HTERT RPE-1 (cell line): ENCODE results near the gene LCA5.
"Not testable (repeated sequence)": the region's sequence is repeated elsewhere in the genome, so short reads cannot be mapped to it uniquely, and the experiment has no call there.

Experiments
- in situ Hi-C: fragments of 300-500 bp; cut with MboI; formaldehyde crosslinking; loops from 4 replicates; pipeline ENCODE4 v1.14.3; 2020; ENCODE audit warnings: low sequenced_read_pairs

Gene LCA5

DNA sequence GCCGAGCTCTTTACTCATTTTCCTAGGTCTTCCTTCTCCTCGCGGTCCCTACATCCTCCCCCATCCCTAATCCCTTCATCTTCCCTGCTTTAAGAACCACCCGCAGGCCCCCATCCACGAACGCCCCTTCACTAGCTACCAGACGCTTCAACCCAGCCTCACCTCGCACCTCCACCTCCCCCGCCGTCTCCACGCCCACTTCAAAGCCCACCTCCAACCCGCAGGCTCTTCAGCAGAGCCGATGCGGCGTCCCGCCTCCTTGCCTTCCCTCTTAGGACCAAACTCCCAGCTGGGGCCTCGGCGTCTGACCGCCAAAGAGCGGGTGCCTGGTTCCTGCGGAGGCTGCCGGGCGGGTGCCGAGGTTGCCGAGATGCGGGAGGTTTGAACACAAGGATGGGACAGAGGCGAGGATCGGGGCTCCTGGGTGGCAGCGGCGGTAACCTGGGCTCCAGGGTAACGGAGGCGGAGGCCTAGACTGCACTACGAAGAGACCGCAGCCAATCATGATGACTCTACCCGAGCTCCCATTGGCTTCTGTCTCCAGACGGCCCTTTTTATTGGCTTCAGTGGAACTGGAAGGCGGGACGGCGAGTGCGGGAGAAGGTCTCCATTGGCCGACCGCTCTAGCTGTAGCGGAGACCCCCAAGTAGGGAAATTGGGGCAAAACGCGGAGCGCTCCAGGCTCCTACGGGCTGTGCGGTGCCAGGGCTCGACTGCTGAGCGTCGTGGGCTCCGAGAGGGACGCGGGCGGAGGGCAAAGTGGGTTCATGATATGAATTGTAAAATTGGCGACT is at the start of gene LCA5:
TSS of gene LCA5 (minus strand) at position 477 of the 794 bp plus-strand sequence. CDS start 18,536 bp downstream, outside the sequence.
- in situ Hi-C loops = no loop called here

DNA sequence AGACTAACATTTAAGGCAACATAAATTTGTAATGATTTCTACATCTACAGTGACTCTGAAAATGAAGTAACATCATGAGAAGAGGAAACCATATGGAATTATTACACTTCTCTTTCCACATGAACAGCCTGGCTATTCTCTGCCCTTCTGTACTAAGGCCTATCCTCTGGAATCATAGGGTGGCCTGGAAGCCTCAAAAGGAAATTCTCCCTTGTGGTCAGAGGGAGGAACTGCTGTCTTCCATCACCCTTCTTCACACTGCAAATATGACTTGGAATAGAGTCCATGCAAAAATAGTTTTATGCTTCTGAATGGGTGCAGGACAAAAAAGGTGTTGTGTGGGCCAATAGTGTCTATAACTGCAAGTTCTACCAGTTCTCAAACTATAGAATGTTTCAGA is 49.3 kb upstream of the LCA5 start:
- in situ Hi-C loops = no loop called here

DNA sequence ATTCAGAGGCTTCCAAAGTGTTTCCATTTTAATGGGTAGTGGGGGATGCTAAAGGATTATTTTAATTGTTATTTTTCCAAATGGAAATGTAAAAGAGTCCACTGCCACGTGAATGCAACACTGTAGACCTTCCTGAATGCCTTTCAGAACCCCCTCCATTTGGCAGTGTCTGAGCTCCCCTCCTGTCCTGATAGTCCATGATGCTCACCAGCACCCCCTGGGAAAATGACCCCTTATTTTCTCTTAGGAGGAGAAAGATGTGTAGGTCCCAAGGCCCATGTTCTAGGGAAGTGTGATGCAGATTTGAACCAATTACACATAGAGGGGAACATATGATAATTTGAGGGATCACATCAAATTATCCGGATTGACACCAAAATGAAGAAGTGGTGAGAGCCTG is 47.1 kb upstream of the LCA5 start:
- in situ Hi-C loops = no loop called here

DNA sequence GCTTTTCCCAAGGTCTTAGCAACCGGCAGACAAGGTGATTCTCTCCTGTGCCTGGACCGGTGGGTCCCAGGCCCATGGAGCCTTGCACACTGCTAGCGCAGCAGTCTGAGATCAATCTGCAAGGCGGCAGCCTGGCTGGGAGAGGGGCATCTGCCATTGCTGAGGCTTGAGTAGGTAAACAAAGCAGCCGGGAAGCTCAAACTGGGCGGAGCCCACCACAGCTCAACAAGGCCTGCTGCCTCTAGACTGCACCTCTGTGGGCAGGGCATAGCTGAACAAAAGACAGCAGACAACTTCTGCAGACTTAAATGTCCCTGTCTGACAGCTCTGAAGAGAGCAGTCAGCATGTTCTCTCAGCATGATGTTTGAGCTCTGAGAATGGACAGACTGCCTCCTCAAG is 40.7 kb upstream of the LCA5 start:
- in situ Hi-C loops = not testable (repeated sequence)

DNA sequence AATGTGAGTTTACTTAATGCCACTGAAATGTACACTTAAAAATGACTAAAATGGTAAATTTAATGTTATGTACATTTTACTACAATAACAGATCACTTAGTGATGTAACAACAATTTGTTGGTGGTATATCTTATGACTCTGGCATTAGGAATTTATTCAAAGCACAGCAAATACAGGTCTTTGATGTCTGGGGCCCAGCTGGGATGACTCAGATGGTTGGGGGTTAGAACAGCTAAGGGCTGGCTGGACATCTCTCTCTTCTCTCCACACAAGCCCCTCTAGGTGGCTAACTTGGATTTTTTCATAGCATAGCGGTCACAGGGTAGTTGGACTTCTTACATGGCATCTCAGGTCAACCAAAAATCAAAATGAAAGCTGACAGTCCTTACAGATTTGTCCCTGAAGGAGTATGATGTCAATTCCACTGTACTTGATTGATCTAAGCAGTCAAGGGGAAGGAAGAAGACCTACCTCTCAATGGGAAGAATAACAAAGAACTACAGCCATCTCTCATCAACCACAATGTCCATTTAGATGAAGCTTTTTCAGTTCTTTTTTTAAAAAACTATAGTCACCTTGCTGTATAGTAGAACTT is 37.5 kb upstream of the LCA5 start:
- in situ Hi-C loops = no loop called here

DNA sequence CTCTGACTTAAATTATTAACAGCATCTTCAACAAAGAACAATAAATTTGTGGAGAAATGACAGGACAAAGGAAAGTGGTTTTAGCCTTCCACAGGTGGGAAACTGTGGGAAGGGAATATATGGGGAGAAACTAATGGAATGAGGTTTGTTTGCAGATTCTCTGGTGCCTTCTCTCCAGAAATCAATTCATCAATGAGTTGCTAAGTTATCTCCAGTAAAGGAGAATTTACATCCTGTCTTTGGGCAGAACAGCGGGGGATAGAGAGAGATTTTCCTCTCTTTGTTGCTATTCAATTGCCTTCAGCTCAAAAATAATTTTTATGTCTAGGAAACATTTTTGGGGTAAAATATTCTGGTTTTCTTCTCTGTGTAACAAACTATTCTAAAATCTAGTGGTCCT is 36.9 kb upstream of the LCA5 start:
- in situ Hi-C loops = no loop called here

DNA sequence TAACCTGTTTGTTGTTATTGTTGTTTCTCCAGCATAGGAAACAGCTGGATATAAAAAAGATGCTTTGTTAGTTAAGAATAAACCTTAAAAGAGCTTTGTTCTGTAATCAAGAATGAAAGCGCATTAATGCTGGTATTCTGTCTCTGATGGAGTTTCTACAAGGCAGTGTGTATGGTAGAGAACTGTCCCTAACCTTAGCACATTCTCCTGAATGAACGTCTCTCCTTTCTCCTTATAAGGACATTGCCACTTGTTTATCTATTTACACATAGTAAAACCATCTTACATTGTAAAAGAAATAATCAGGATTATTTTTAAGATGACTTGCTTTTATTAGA is 33.8 kb upstream of the LCA5 start:
- in situ Hi-C loops = no loop called here

DNA sequence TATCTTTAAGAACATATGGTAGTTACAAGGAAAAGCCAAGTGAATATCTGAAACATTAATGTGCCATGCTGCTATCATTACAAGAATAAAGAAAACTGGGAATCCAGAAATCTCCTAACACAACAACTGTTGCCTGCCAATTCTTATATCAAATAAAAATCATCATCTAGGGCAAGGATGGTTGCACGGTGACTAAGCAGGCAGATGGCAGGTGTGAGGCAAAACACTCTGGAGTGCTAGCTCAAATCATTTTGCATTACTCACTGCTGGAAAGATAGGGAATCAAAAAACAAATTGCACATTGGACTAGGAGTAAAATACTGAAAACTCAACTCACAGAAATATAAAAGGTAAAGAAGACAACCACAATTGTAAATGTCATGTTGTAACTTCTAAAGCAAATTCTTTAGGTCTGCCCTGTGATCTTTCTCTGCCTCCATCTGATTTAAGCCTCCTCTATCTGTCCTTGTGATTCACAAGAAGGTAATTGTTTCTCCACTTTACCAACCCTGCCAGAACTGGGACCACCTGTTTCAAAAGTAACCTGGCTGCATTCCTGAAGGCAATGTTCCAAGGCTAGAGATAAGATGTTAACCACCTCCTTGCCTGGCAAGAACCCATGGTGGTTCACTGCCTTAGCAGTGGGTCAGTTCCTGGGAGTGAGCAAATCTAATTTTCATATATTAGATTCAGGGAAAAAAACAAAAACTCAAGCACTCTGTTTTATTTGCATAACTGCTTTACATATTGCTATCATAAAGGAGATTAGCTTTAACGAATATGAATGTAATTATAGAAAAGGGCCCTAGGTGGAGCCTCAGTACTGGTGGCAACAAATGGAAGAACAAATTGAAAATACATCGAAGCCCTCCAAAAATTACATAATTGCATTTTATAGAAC is 33.1 kb upstream of the LCA5 start:
- in situ Hi-C loops = no loop called here

DNA sequence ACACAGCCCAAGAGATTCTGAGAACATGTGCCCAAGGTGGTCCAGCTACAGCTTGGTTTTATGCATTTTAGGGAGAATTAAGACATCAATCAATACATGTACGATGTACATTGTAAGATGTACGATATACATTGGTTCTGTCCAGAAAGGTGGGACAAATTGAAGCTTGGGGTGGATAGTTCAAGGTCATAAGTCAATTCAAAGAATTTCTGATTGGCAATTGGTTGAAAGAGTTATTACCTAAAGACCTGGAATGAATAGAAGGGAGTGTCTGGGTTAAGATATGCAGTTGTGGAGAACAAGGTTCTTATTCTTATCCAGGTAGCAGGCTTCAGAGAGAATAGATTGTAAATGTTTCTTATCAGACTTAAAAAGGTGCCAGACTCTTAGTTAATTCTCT is 31.8 kb upstream of the LCA5 start:
- in situ Hi-C loops = no loop called here

DNA sequence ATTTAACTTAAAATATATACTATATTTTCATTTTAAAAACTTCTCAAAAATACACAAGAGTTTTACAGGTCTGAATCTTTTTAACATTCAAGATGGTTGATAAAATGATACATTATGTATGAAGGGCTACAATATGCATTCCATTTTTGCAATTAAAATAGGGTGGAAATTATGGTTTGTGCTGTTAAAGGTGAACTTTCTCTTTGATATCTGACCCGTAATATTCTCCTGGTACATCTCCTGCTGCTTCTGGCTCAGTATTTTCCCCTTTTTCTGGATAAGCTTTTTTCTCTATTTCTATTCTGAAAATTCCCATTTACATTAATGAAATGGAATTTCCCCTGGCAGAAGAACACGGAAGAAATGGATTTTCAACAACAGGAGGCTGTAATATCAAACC is 27.4 kb upstream of the LCA5 start:
- in situ Hi-C loops = no loop called here

DNA sequence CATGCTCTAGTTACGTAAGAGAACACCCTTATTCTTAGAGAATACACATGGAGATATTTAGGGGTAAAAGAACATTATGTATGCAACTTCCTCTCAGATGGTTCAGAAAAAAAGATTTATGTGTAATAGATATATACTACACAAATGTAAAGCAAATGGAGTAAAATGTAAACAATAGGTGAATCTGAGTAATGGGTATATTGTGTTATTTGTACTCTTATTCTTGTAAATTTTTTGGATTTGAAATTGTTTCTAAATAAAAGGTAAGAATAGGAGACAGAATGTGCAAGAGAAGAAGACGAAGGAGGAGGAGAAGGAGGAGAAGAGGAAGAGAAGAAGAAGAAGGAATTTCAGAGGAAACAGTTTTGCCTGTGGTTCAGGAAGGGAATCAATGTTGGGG is 22.5 kb upstream of the LCA5 start:
- in situ Hi-C loops = no loop called here

DNA sequence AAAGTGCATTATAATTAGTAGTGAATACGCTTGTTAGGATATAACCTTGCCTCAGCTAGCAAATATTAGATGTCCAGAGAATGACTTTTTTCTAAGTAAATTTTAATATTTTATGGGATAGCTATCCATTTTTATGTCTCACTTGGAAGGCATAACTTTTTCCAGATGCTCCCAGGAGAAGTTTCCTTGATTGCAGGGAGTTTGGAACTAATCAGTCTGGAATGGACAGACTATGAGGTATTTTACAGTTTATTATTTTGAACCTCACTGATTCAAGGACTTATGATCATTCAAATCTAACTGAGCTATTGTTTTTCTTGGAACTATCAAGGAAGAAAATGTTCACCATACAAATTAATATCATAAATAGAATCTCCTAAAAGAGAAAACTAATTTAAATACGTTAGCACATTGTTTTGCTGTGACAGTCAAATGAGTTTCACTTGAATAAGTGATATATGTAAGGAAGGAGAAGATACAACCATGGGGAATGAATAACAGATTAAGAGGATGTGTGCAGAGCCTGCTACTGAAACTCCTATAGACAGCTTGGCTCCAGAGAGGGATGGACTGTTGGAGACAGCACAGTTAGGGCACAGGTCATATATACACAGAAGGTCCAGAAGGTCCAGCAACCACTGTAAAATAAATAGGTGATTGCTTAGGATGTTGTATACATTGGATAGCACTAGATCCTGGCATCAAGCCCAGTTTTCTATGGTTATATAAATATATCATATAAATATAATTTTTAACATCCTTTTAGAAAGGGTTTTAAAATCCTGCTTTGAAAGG is 20.6 kb upstream of the LCA5 start:
- in situ Hi-C loops = no loop called here

DNA sequence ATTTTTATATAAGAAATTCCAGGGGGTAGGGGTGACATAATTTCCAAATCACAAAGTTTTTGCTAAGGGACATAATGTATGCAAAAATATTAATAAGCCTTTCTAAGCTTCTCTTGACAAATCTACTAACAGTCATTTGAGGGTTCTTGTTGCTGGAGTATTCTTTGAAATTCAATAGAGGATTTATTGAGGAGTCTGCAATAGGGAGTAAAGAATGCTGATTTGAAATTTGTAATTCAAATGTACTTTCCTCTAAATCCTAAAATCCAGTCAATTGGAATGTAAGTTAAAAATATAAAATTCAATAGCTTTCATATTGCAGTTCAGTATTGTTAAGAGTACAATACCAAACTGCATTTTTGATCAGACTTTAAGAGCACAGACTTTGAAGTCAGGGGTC is 17.1 kb upstream of the LCA5 start:
- in situ Hi-C loops = no loop called here

DNA sequence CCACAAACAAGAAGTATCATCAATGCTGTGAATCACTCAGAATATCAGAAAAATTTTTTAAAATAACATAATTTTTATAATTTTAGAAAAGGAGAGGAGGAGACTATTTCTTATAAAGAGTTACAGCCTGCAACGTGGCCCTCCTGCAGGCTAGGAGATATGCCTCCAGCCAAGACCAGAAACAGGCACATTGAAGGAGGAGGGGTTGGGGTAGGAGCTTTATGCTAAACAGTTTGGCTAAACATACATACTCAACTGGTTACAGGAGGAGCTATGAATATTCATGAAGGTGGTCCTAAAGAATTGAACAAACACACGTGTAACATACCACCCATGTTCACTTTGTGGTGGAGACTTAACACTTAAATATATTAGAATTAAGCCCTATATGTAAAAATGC is 14.2 kb upstream of the LCA5 start:
- in situ Hi-C loops = no loop called here

DNA sequence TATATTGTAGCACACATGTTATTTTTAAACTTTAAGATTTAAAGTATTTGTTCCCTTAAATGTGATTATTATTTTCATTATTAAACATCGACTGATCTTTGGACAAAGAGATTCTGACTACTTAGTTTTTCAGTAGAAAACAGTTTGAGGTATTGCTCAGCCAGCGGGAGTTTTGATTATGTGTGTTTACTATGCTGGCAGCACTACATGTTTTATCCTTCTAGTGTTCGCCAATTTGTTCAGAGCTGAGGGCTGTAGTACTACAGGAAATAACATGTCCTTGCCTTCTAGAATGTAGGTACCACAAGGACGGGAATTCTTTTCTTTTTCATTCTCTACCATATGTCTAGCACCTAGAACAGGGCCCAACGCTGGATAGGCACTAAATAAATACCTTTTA is 11.1 kb upstream of the LCA5 start:
- in situ Hi-C loops = no loop called here

DNA sequence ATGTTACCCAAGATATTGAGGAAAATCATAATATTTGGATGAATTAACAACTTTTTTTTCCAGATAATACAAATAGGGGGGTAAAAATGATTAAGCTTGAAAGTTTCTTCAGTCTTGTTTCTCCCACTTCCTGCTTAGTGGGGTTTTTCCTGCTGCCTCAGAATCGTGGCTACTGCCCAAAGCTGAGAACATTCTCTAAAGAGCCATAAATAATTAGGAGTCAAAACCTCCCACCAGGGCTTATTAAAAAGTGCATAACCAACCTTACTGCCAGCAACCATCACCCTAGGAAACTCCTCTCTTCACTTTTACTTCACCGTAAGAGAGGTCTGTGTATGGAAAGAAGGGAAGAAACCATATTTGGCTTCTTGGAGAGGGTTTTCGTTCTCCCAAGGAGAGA is 9.0 kb upstream of the LCA5 start:
- in situ Hi-C loops = no loop called here

DNA sequence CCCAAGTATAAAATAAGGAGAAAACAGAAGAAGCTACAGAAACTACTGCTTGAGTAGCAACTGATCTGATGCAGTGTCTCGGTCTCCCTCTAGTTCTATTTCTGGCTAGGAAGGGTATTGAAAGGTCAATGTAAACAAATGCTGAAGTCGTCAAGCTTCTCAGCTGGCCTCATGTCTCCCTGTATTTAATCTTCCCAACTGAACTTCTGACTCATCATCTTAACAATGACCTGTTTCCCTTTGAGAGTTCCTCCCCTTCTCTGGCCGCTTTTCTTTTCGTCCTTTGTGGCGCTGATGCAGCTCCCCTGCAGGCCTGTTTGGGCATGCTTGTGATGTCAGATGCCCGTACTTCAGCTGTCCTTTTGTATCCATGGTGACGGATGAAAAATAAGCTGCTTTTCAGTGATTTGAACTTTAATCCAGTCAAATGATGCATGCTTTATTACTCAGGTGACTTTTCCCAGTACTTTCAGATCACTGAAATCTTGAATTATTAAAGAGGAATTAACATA is 7.8 kb upstream of the LCA5 start:
- in situ Hi-C loops = no loop called here

DNA sequence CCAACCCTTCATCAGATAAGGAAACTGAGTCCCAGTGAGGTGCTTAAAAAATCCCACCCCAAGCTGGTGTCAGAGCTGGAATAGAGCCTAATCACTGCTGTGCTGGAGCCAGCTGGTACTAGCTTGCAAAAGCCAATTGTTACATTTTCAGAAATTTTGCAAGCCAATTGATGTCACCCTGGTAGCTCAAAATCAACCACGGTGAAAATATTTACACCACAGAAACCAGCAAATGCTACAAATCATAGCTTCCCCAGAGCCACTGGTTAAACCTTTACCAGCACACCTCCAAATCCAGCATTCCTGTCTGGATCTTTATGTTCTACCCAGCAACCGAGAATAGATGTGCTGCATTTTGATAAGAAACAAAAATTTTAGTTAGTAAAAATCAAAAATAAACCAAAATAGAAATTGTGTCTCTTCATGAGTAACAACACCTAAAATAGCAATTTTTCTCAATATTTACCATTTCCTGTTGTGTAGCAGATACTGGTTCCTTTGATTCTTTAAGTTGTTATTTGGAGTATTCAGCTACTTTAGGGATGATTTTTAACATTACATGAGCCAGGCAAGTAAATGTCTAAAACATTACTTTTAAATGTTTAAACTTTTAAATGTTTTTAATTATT is 7.2 kb upstream of the LCA5 start:
- in situ Hi-C loops = no loop called here

DNA sequence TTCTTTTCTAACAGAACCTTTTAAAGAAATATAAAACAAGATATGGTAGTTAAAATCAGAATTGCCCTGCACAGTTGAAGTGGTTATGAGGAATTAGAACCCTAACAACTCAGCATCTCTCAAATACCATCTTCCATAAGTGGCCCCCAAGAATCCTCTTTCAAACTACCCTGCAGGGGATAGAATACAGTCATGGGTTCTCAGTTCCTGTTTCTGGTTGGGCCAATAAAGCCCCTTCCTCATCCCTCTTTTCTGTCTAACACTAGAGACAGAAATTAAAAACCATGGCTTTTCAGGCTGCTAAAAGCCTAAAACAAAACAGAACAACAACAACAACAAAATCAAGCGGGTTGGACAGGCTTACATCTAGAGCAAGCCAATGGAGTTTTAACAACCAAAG is 6.7 kb upstream of the LCA5 start:
- in situ Hi-C loops = no loop called here

DNA sequence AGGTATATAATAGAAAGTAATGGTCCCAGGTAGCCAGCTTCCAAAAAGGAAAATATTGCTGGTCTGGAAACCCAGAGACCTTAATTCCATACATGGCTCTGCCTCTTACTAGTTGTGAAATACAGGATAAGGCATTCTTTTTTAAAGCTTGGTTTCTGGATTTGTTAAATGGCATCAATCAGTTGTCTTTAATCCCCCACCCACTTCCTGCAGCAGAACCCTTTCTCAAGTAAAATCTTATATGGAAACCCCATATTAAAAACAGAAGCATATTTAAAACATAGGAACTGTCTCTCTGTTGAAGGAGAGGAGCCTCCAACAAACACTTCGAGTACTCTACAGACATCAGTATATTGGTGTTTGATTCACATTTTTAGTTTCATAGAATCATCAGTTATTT is 6.2 kb upstream of the LCA5 start:
- in situ Hi-C loops = no loop called here
